GM20431 (cell line): ENCODE results near the gene TMEM273.

Experiments
- in situ Hi-C: fragments of 300-500 bp; cut with MseI, MboI; formaldehyde crosslinking; loops from one replicate; pipeline ENCODE4 v1.15.0; 2020; ENCODE audit warnings: low sequenced_read_pairs; ENCODE audit not compliant: unreplicated experiment

Gene TMEM273

GRCh38 chr10:49187950-49188761 lies at the start of gene TMEM273:
TSS of gene TMEM273 (minus strand) at chr10:49188391. CDS start at chr10:49188336, 55 bp downstream.
- in situ Hi-C loops = no loop called here

- in situ Hi-C loops = no loop called here
Observed at GRCh38 chr10:49237985-49238384, 49.8 kb upstream of the TMEM273 start.

- in situ Hi-C loops = no loop called here
Observed at GRCh38 chr10:49235392-49235791, 47.2 kb upstream of the TMEM273 start.

GRCh38 chr10:49231086-49231820 lies 43.1 kb upstream of the TMEM273 start:
- in situ Hi-C loops = no loop called here

- in situ Hi-C loops = no loop called here
Observed at GRCh38 chr10:49230004-49230403, 41.8 kb upstream of the TMEM273 start.

- in situ Hi-C loops = no loop called here
Observed at GRCh38 chr10:49228677-49229076, 40.5 kb upstream of the TMEM273 start.

- in situ Hi-C loops = no loop called here
Observed at GRCh38 chr10:49227406-49227805, 39.2 kb upstream of the TMEM273 start.

- in situ Hi-C loops = no loop called here
Observed at GRCh38 chr10:49226594-49226993, 38.4 kb upstream of the TMEM273 start.

GRCh38 chr10:49225218-49225876 lies 37.2 kb upstream of the TMEM273 start:
- in situ Hi-C loops = no loop called here

- in situ Hi-C loops = no loop called here
Observed at GRCh38 chr10:49223205-49223604, 35.0 kb upstream of the TMEM273 start.

GRCh38 chr10:49222170-49222569 lies 34.0 kb upstream of the TMEM273 start:
- in situ Hi-C loops = no loop called here

GRCh38 chr10:49220679-49221078 lies 32.5 kb upstream of the TMEM273 start:
- in situ Hi-C loops = no loop called here

- in situ Hi-C loops = no loop called here
Observed at GRCh38 chr10:49220031-49220430, 31.8 kb upstream of the TMEM273 start.

GRCh38 chr10:49219248-49219647 lies 31.1 kb upstream of the TMEM273 start:
- in situ Hi-C loops = no loop called here

- in situ Hi-C loops = no loop called here
Observed at GRCh38 chr10:49218480-49218879, 30.3 kb upstream of the TMEM273 start.

GRCh38 chr10:49217645-49218044 lies 29.5 kb upstream of the TMEM273 start:
- in situ Hi-C loops = no loop called here

- in situ Hi-C loops = no loop called here
Observed at GRCh38 chr10:49213211-49213610, 25.0 kb upstream of the TMEM273 start.

- in situ Hi-C loops = no loop called here
Observed at GRCh38 chr10:49212783-49213182, 24.6 kb upstream of the TMEM273 start.

GRCh38 chr10:49212076-49212475 lies 23.9 kb upstream of the TMEM273 start:
- in situ Hi-C loops = no loop called here

GRCh38 chr10:49208996-49209395 lies 20.8 kb upstream of the TMEM273 start:
- in situ Hi-C loops = no loop called here

- in situ Hi-C loops = no loop called here
Observed at GRCh38 chr10:49207936-49208487, 19.8 kb upstream of the TMEM273 start.
